GM23338 (cell line): Measurements from ENCODE around the gene ZNF491. TPM values are rescaled to one million over a fixed set of nuclear protein-coding genes. Genes with fewer than 3 reads are reported as not detected.
"Not testable (repeated sequence)": the region's sequence is repeated elsewhere in the genome, so short reads cannot be mapped to it uniquely, and the experiment has no call there.

Source experiments
- ATAC-seq: fragments of 200-7000 bp; cut with Tn5 transposase; 3 replicates; pipeline ENCODE4 v1.9.1; 2020
- DNase-seq: peaks from one replicate; pipeline ENCODE4 v3.0.0-alpha.2; 2015; ENCODE audit warnings: low spot score
- H2AFZ ChIP-seq: fragments of 200-600 bp; sonication (generic); 2 replicates; pipeline ENCODE4 v1.8.0; 2016; ENCODE audit warnings: antibody characterized with exemption, mild to moderate bottlenecking, moderate library complexity
- H3F3A ChIP-seq: fragments of 200-600 bp; sonication (generic); replicated peaks from 2 replicates; pipeline ENCODE4 v1.8.0; 2017; ENCODE audit warnings: antibody characterized with exemption, mixed run types, low read depth
- H3K27ac ChIP-seq: fragments of 200-600 bp; sonication (generic); 2 replicates; pipeline ENCODE4 v1.6.1; 2016; ENCODE audit warnings: low read depth
- H3K27me3 ChIP-seq: fragments of 200-600 bp; sonication (generic); 2 replicates; pipeline ENCODE4 v1.8.0; 2016; ENCODE audit warnings: mild to moderate bottlenecking, mixed run types, moderate library complexity; ENCODE audit not compliant: insufficient read depth
- H3K36me3 ChIP-seq: fragments of 200-600 bp; sonication (generic); 2 replicates; pipeline ENCODE4 v1.8.0; 2016; ENCODE audit warnings: mild to moderate bottlenecking; ENCODE audit not compliant: insufficient read depth
- H3K4me1 ChIP-seq: fragments of 200-600 bp; sonication (generic); 2 replicates; pipeline ENCODE4 v1.8.0; 2016; ENCODE audit warnings: mild to moderate bottlenecking, moderate library complexity; ENCODE audit not compliant: insufficient read depth
- H3K4me2 ChIP-seq: fragments of 200-600 bp; sonication (generic); 2 replicates; pipeline ENCODE4 v1.7.1; 2017; ENCODE audit warnings: mixed run types
- H3K4me3 ChIP-seq: fragments of 200-600 bp; sonication (generic); 2 replicates; pipeline ENCODE4 v1.6.1; 2016; ENCODE audit warnings: mixed run types
- H3K79me2 ChIP-seq: fragments of 200-600 bp; sonication (generic); replicated peaks from 2 replicates; pipeline ENCODE4 v1.8.0; 2017; ENCODE audit warnings: mild to moderate bottlenecking; ENCODE audit not compliant: insufficient read depth
- H3K9me2 ChIP-seq: fragments of 200-600 bp; sonication (generic); 2 replicates; pipeline ENCODE4 v1.8.0; 2017; ENCODE audit not compliant: insufficient read depth
- H4K20me1 ChIP-seq: fragments of 200-600 bp; sonication (generic); replicated peaks from 2 replicates; pipeline ENCODE4 v1.8.0; 2017; ENCODE audit warnings: mild to moderate bottlenecking; ENCODE audit not compliant: insufficient read depth
- H3K27ac Mint-ChIP-seq: 2 replicates; pipeline ENCODE4 v1.8.0; 2020; ENCODE audit warnings: inconsistent platforms, mild to moderate bottlenecking, moderate library complexity, mixed read lengths
- H3K27me3 Mint-ChIP-seq: 3 replicates; pipeline ENCODE4 v1.8.0; 2022; ENCODE audit warnings: low read depth, mild to moderate bottlenecking, moderate library complexity, mixed read lengths, inconsistent platforms; ENCODE audit not compliant: insufficient read depth, poor library complexity
- H3K36me3 Mint-ChIP-seq: 3 replicates; pipeline ENCODE4 v1.8.0; 2021; ENCODE audit warnings: low read depth, mild to moderate bottlenecking, inconsistent platforms, moderate library complexity, mixed read lengths
- H3K4me1 Mint-ChIP-seq: 3 replicates; pipeline ENCODE4 v1.8.0; 2020; ENCODE audit warnings: mild to moderate bottlenecking, inconsistent platforms, mixed read lengths
- H3K4me3 Mint-ChIP-seq: 3 replicates; pipeline ENCODE4 v1.8.0; 2021; ENCODE audit warnings: moderate library complexity, mild to moderate bottlenecking, inconsistent platforms, mixed read lengths
- H3K9me3 Mint-ChIP-seq: 3 replicates; pipeline ENCODE4 v1.8.0; 2020; ENCODE audit warnings: moderate library complexity, mild to moderate bottlenecking, inconsistent platforms, mixed read lengths
- CREB1 ChIP-seq: fragments of 250-450 bp; sonication (Bioruptor Pico); IDR thresholded peaks from 2 replicates; pipeline ENCODE4 v1.5.0; 2020; ENCODE audit warnings: low read depth, mild to moderate bottlenecking, moderate library complexity
- CTCF ChIP-seq, 2 experiments: fragments of 200-600 bp in 1 of 2; sonication (generic) in 1 of 2; conservative IDR thresholded peaks; 2 replicates each; pipeline versions ENCODE4 v1.5.1 to v1.6.1; 2016 to 2017; ENCODE audit warnings: antibody characterized with exemption in 2 of 2, low read depth in 2 of 2, mild to moderate bottlenecking in 2 of 2, moderate library complexity in 1 of 2
- ETS1 ChIP-seq: IDR thresholded peaks from 2 replicates; pipeline ENCODE4 v1.6.1; 2016; ENCODE audit warnings: antibody characterized with exemption
- EZH2 ChIP-seq: fragments of 200-600 bp; sonication (generic); IDR thresholded peaks from one replicate; pipeline ENCODE4 v1.8.0; 2017; ENCODE audit warnings: antibody characterized with exemption, mild to moderate bottlenecking, low read depth; ENCODE audit not compliant: unreplicated experiment
- NANOG ChIP-seq: IDR thresholded peaks from 2 replicates; pipeline ENCODE4 v1.6.1; 2016; ENCODE audit warnings: antibody characterized with exemption, borderline replicate concordance
- POLR2AphosphoS5 ChIP-seq: IDR thresholded peaks from 2 replicates; pipeline ENCODE4 v1.6.1; 2016; ENCODE audit warnings: antibody characterized with exemption, low read depth
- STAT1 ChIP-seq: IDR thresholded peaks from one replicate; pipeline ENCODE4 v1.6.1; 2016; ENCODE audit warnings: antibody characterized with exemption; ENCODE audit not compliant: unreplicated experiment
- ZNF114 ChIP-seq: fragments of 250-450 bp; sonication (Bioruptor Pico); IDR thresholded peaks from 2 replicates; pipeline ENCODE4 v1.5.0; 2020; ENCODE audit warnings: mild to moderate bottlenecking, moderate library complexity
- ZNF462 ChIP-seq: fragments of 250-450 bp; sonication (Bioruptor Pico); IDR thresholded peaks from 2 replicates; pipeline ENCODE4 v1.5.0; 2020; ENCODE audit warnings: mild to moderate bottlenecking, moderate library complexity
- polyA plus RNA-seq: library from polyadenylated mRNA; unstranded; fragments of >200 nt; fragmentation: Nextera tagmentation; extraction: Ambion mirVana; gene quantifications from 2 replicates; pipeline ENCODE4 v1.2.1, GENCODE V29; 2016
- total RNA-seq: library from RNA; depleted of rRNA; stranded (reverse); fragments of >200 nt; shearing (Covaris generic); gene quantifications from 2 replicates; pipeline ENCODE4 v1.2.3, GENCODE V29; 2014
- TF ChIP-seq, protein P1 (sequence below): IDR thresholded peaks from one replicate; pipeline ENCODE4 v1.6.1; 2018; ENCODE audit warnings: antibody characterized with exemption; ENCODE audit not compliant: unreplicated experiment

ZNF491 gene
- total and polyA plus RNA-seq, 2 experiments from 2014 or later, result 0.32 to 1.3 TPM

- H4K20me1 ChIP-seq, H3K4me3 Mint-ChIP-seq, H3K79me2 ChIP-seq, H3K4me1 Mint-ChIP-seq, DNase-seq, H3K4me2 ChIP-seq, H3K27ac Mint-ChIP-seq, H3K27me3 Mint-ChIP-seq, H3K4me3 ChIP-seq, H3K4me1 ChIP-seq, H3K27me3 ChIP-seq, H3K9me2 ChIP-seq, H2AFZ ChIP-seq, ATAC-seq, H3K27ac ChIP-seq, H3F3A ChIP-seq: not testable (repeated sequence)
- peaks cover 99% of the 10 kb centered on the region for H3K9me3 Mint-ChIP-seq
- H3K36me3 Mint-ChIP-seq, result peaks cover 39% of the 10 kb centered on the region
- H3K36me3 ChIP-seq, result peaks cover 22% of the 10 kb centered on the region
Observed at GRCh38 chr19:11835626-11836066, 37.3 kb downstream of the ZNF491 start.

DNA sequence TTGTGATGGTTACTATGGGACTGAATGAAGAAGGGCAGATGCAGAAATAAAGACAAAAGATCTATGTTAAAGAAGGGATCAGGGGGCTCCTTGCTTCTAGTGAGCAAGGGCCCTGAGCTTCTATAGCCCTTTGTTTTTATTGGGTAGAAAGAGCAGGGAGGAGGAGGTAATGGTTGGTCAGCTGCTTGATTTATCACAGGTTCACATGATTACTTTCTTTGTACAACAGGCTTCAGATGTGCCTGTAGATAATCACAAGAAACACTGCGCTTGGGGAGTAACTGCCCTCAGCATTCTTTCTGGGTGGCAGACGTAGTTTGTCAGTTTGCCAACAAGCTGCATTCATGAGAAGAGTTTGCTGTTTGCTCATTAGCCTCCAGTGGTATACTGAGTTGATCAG, 45.4 kb downstream of the ZNF491 start:
- no peaks in the 10 kb centered on the region for H3K4me1 Mint-ChIP-seq
- peaks cover 96% of the 10 kb centered on the region for H3K9me3 Mint-ChIP-seq
- Histone ChIP-seq H3K4me1 (no peaks in the 10 kb centered on the region), H3K79me2 (no peaks in the 10 kb centered on the region), H3K27me3 (no peaks in the 10 kb centered on the region), H3F3A (no peaks in the 10 kb centered on the region), H4K20me1 (no peaks in the 10 kb centered on the region), H3K9me2 (no peaks in the 10 kb centered on the region), H3K4me3 (no peak overlapping the region), H3K27ac (no peak overlapping the region), H2AFZ (no peak overlapping the region), H3K4me2 (no peak overlapping the region), H3K36me3 (no peaks in the 10 kb centered on the region)
- H3K27ac Mint-ChIP-seq, result no peak overlapping the region
- H3K27me3 Mint-ChIP-seq, result peaks cover 4% of the 10 kb centered on the region
- ATAC-seq (no peak), DNase-seq (no peak)
- H3K4me3 Mint-ChIP-seq, result no peak overlapping the region
- peaks cover 28% of the 10 kb centered on the region; the same call in 2 of the 3 replicates for H3K36me3 Mint-ChIP-seq
- TF ChIP-seq EZH2 (no peak), POLR2AphosphoS5 (no peak), ETS1 (no peak), CTCF (conservative IDR thresholded peaks at IDR 0.05; ENCODE audit: low read depth in 2 of 2) (no peak), STAT1 (no peak), ZNF462 (CRISPR knock-in tag) (no peak), NANOG (no peak), CREB1 (CRISPR knock-in tag) (no peak), ZNF114 (CRISPR knock-in tag) (no peak)
- TF ChIP-seq, protein P1, sequence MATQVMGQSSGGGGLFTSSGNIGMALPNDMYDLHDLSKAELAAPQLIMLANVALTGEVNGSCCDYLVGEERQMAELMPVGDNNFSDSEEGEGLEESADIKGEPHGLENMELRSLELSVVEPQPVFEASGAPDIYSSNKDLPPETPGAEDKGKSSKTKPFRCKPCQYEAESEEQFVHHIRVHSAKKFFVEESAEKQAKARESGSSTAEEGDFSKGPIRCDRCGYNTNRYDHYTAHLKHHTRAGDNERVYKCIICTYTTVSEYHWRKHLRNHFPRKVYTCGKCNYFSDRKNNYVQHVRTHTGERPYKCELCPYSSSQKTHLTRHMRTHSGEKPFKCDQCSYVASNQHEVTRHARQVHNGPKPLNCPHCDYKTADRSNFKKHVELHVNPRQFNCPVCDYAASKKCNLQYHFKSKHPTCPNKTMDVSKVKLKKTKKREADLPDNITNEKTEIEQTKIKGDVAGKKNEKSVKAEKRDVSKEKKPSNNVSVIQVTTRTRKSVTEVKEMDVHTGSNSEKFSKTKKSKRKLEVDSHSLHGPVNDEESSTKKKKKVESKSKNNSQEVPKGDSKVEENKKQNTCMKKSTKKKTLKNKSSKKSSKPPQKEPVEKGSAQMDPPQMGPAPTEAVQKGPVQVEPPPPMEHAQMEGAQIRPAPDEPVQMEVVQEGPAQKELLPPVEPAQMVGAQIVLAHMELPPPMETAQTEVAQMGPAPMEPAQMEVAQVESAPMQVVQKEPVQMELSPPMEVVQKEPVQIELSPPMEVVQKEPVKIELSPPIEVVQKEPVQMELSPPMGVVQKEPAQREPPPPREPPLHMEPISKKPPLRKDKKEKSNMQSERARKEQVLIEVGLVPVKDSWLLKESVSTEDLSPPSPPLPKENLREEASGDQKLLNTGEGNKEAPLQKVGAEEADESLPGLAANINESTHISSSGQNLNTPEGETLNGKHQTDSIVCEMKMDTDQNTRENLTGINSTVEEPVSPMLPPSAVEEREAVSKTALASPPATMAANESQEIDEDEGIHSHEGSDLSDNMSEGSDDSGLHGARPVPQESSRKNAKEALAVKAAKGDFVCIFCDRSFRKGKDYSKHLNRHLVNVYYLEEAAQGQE, result no peak
